GM21423 (cell line): ENCODE measurements around the gene GLIS1.

Experiments used
- ATAC-seq: cut with Tn5 transposase; IDR thresholded peaks from one replicate; pipeline ENCODE4 v1.9.1; 2021; ENCODE audit warnings: mild to moderate bottlenecking, moderate library complexity; ENCODE audit not compliant: unreplicated experiment

Gene GLIS1

DNA sequence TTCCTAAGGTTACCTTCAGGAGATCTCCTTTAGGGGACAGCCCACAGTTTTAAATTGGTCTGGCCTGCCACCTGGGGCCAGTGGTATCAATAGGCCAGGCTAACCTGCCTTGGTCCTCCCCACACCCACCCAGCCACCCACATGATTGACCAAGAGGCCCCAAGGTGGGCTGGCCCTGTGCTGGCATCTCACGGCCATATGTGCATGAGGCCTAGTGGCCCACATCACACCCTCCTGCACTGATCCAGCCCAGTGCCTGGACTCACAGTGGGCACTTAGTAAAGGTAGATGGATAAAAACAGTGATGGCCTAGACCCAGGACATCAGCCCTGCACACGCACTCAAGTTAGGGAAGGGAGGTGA, 197.7 kb downstream of the GLIS1 start:
- no peak for ATAC-seq

DNA sequence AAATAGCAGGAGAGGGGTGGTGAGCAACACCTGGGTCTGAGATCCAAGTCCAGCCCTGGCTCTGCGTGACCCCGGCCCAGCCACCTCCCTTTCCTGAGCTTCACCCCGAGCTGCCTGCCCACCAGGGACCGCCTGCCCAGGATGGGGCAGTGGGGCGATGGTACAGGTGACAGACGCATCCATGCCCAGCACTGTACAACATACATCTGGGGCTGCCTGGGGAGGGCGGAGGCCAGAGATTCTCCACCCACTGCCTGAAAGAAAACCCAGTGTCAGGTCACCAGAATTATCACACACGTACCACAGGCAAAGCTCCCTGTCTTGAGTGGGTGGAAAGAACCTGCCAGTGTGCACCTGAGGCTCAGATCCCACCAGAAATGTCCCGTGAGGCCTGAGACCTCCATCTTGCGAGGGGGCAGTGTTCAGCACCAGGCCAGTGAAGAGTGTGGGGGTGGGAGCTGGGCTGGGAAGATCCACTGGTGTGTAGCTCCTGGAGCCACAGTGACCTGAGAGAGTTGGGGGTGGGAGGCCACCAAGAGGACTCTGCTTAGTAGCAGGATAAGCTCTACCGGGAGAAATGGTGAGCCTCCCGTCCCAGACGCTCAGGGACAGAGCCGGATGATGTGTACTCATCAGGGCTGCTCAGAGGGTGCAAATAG, 198.2 kb downstream of the GLIS1 start:
- no peak for ATAC-seq

DNA sequence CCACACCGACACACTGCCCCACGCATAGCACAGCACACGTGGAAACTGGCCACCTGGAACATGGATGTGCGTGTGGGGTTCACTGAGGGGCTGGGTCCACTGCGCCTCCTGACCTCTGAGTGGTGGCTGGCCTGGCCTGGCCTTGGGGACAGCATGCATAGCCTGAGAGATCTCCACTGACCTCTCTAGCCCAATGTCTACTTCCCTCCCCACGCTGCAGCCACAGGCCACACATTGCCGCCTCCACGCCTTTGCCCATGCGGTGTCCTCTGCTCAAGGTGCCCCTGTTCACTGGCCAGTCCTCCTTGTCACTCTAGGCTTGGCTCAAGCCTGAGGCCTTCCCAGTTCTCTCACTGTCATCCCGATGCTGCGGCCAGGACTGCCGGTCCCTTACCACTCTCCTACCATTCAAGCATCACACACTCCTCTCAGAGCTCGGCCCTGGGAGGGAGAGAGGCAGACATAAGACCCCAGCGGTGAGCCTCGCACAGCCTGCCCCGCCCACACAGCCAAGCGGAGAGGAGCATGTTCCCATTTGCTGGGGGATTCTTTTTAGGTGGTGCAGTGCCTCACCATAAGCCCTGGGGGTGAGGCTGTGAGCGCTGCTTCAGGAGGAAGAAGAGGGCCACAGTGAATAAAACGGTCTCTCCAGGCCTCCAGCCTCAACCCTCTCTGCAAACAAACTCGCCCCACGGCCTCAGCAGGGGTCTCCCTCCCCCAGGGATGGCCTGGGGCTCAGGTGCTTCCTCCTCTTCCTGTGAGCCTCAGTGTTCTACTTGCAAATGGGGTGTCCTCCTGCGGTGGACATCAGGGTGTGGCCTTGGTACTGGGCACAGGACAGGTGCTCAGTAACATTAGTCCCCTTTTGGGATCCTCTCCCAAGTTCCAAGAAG, 199.0 kb downstream of the GLIS1 start:
- no peak for ATAC-seq

DNA sequence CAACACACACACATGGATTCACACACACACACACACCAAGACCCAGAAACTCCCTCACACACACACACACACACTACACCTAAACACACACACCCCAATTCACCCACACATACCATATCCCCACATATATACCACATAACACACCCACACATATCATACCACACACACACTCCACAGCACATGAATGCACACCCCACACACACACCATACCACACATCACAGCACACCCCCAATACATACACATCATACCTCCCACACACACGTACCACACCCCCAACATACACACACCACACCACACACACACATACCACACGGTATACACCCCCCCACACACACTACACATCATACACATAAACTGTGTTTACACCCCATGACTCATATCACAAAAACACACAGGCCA, 199.7 kb downstream of the GLIS1 start:
- ATAC-seq: no peak

DNA sequence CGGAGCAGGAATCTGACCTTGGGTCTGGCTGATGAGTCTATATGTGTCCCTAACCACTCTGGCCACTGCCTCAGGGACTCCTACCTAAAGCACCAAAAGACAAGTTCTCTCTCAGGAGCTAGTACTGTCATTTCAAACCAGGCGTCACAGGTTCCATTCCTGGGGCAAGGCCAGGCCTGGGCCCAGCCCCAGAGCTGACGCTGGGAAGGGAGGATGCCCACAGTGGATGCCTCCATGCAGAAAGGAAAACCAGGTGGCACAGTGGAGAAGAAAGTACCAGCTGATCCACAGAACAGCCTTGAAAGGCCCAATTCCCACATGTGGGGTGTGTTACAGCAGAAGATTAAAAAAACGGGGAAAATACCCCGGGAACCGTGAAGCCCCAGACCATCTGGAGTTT, 202.4 kb downstream of the GLIS1 start:
- no peak for ATAC-seq

DNA sequence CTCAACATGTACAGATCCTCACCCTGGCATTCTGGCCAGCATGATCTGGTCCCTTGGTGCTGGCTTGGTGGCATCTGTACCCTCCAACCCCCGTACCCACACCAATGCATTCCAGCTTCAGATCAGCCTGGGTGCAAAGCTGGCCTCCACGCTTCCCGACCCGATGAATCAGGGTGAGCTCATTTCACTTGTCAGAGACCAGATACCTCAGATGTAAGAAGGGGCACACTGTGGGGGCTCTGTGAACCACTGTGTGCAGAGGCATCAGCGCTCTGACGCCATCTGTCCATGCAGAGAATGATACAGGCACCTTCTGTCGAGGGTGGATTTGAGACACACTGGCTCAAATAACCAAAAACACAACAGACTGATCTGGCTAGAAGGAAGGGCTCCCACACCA, 203.1 kb downstream of the GLIS1 start:
- ATAC-seq: no peak

DNA sequence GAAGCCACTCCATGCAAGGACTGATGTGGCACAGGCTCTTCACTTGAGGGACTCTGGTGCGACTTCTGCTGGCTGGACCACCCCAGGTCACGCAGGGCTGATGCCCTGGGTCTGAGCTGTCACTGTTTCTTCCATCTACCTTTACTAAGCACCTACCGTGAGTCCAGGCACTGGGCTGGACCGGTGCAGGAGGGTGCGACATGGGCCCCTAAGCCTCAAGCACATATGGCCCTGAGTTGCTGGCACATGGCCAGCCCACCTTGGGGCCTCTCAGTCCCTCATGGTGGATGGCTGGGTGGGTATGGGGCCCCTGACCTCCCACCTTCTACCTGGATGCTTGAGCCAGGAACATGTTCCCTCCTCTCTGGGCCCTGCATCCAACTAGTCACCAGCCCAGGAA, 203.7 kb downstream of the GLIS1 start:
- ATAC-seq: no peak

DNA sequence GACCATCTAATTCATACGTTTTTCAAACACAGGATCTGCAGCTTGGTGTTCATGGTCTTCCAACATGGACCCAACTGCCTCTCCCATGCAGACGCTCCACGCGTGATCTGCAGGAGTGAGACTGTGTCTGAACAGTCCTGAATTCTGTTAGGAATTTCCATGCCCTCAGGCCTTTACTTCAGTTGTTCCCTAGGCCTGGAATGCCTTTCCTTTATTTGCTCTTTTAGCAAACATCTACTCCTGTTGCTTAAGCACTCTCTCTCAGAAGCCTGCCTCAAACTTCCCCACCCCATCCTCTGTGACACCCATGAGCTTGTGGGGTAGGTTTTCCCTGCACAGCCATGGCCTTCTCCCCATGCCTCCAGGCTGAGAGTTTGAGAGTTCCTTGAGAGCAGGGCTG, 206.1 kb downstream of the GLIS1 start:
- no peak for ATAC-seq

DNA sequence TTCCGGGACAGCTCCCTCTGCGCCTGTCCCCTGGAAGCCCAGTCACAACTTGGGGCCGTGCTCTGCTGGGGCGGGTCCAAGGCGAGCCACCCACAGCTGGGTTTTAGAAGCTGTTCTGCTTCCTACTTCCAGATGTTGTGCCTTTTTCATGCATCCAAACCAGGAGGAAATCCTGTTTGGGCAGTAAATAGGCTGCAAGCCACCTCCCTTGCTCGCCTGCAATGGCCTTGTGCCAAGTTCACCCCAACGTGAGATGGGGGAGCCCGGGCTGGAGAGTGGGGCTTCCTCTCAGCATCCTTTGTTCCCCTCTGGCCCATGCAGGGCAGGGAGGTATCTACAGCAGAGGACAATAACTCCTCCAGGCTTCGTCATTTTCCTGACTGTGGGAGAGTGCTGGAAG, 206.6 kb downstream of the GLIS1 start:
- ATAC-seq: no peak

DNA sequence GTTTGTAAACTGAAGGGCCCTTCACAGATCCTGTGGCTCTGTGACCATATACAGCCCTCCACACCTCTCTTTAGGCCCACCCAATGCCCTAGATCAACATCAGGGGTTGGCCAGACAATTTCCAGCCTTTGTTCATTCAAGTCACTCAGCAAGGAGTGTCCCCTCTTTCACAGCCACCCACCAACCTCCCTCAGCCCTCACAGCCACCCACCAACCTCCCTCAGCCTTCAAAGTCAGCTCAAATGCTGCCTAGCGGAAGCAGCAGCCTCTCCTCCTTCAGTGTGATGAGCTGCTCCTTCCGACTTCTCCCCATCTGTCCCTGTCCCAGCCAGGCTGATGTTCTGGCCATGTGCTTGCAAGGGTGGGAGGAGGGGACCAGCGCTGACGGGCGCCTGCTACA, 208.4 kb downstream of the GLIS1 start:
- no peak for ATAC-seq

DNA sequence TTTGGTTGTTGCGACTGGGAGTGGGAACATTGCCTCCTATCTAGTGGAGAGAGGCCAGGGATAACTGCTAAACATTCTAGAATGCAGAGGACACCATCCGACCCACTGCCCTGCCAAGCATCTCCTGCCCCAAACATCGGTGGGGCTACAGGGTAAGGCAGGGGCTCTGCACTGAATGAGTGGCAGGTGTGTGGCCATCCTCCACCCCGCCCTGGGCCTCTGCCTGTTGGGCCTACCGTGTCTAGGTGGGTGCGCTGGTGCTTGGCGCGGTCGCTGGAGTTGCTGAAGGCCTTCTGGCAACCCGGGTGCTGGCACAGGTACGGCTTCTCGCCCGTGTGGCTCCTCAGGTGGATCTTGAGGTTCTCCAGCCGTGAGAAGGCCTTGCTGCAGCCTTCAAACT, 209.4 kb downstream of the GLIS1 start:
- no peak for ATAC-seq

DNA sequence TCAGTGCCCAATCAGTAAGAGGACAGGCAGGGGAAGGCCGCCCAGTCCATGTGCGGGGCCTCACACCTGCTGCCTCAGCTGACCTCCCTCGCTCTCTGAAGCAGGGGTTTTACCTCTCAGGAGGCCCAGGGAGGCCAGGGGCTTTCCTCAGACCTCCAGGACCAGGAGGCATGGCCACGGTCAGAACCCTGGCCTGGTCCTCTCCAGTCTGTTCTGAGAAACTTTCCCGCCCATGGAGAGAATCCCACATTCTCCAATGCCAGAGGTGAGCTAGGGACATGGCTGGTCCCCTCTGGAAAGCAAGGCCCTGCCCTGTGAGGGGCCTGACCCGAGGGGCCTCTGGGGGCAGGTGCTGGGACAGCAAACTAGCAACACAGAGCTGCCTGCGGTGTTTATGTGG, 211.6 kb downstream of the GLIS1 start:
- no peak for ATAC-seq

DNA sequence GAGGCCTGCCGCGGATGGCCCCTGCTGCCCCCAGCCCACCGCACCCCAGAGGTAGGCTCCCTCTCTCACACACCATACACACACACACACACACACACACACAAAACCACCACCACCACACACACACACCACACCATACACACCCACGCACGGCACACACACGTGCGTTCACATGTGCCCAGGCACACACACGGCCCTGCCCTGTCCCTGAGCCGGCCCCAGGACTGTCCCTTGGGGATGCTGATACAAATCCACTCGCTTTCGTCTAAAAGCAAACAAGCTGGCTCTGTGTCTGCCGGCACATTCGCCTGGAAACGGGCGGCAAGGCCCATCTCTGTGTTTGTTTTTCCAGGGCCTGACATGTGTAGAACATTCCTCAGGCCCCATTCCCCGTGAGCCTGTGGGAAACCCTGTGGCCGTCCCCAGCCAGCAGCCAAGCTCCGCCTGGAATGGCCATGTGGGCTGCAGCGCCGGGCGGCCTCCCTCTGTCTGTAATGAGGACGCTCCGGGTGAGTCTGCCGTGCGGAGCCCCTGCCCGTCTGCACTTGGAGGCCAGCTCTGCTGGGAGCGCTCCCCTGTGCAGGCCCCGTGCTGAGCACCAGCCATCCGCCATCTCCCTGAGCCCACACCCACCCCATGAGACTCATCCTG, 212.4 kb downstream of the GLIS1 start:
- no peak for ATAC-seq

DNA sequence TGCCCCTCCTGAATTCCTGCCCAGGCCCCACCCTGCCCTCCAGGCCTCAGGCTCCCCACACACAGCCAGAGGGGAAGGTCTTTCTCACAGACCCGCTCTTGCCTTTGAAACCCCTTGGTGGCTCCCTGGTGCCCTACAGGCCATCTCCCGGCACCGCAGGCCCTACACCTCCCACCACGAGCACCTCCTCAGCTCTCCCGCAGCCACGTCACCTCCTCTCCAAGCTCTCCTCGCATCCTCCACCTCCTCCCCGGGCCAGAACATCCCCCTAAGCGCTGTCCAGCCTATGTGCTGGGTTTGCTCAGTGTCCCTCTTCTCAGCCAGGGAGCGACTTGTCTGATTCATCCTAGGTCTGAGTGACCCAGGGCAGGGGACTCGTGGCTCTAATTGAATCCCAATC, 213.4 kb downstream of the GLIS1 start:
- no peak for ATAC-seq

DNA sequence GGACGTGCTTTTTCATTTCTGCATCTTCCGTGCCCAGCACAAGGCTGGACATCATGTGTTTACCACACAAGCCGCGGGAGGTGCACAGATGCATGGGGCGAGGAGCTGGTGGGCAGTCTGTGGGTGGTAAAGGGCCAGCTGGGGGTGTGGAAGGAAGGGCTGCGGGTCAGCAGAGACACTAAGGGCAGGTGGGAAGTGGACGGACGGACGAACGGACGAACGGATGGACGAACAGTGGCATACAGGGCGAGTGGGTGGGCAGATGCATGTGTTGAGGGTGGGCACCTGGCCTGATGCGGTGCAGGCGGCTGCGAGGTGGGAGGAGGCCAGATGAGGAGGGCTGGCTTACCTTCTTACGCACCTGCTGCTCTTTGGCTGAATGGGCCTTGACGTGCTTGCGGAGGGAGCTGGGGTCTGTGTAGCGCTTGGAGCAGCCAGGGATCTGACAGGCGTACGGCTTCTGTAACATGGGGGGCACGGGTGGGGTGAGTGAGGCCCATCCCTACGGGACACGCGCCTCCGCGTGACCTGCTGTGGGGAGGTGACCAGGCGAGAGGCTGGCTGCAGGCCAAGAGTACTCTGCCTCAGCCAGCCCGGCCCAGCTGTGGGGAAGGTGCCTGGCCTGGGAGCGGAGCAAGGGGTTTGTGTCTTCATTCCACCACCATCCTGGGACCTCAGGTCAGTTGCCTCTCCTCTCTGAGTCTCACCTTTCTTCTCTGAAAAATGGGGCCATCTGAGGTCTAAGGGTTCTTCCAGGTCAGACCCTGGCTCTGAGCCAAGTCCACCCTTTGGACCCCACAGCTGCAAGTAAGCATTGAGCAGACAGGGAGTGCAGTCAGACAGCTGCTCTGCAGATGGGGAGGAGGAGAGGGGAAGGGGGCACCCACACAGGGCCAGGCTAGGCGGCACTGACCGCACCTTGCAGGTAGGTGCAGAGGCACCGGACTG, 214.3 kb downstream of the GLIS1 start:
- no peak for ATAC-seq

DNA sequence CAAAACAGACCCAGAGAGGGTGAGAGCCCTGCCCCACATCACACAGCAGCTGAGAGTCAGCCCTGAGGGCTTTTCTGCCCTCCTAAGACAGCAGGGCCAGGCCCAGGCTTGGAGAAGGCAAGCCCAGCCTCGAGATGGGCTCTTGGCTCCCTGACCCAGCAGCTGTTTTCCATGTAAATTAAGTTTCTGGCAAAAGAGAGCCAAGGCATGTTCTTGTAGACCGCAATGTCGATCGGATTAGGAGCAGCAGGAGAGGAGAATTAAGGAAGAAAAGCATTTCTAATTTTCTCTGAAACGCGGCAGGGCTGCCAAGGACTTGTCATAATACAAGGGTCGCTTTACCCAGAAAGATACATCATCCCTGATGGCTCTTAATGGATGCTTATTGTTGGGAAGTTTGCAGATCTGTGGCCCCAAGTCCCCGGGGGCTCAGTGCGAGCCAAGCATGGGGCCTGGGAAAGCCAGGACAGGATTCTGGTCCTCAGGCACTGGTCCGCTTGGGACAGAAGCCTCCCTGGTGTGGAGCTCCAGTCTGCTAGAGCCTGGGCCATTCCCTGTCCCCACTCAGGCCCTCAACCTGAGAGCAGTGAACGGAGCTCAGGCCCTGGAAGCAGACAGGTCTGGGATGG, 216.9 kb downstream of the GLIS1 start:
- ATAC-seq: no peak

DNA sequence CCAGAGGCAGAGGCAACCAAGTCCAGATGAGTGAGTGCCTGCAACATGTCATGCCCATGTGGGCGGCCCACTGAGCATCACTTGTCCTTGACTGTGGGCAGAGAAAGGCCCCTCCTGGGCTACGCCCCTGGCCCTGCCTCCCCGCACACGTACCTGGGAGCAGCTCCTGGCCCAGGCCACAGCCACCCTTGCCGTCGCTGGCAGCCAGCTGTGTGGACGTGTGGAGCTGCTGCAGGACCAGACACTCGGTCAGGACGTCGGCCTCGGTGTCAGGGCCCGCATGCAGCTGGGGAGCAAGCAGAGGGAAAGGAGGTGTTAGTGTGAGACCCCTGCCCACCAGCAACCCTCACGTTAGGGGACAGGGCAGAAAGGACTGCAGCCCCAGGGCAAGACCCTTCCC, 218.5 kb downstream of the GLIS1 start:
- no peak for ATAC-seq

DNA sequence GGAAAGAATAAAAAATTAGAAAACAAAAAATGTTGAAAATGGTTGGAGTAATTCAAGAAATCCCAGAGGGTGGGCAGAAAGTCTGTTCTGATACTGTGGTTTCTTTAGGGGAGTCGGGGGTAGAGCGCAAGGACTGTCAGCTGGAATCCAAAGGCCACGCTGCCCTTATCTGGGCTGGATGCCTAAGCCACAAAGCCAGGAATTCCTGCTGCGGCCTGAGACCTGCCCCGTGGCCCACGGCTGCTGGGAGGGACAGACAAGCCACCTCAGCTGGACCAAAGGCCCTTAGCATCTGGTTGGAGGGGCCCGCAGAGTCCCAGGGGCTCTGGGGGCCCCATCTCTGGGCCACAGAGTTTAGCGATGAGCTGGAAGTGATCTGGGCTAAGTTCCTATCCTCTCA, 219.5 kb downstream of the GLIS1 start:
- no peak for ATAC-seq

DNA sequence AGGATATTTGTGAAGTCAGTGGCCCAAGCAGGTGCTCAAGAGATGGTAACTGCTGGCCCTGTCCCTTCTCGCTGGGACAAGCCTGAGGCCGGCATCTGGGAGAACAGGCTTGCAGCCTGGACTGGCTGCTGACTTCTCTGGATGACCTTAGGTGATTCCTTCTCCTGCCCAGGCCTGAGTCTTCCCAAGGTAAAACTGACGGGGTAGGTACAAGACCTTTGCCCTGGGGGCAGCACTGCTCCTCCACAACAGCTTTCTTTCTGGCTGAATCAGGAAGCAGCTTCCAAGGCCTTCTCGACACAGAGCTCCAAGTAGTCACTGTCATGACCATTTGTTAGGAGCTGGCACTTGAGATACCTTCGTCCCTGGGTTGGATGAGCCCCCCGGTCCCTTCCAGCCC, 220.2 kb downstream of the GLIS1 start:
- ATAC-seq: no peak

DNA sequence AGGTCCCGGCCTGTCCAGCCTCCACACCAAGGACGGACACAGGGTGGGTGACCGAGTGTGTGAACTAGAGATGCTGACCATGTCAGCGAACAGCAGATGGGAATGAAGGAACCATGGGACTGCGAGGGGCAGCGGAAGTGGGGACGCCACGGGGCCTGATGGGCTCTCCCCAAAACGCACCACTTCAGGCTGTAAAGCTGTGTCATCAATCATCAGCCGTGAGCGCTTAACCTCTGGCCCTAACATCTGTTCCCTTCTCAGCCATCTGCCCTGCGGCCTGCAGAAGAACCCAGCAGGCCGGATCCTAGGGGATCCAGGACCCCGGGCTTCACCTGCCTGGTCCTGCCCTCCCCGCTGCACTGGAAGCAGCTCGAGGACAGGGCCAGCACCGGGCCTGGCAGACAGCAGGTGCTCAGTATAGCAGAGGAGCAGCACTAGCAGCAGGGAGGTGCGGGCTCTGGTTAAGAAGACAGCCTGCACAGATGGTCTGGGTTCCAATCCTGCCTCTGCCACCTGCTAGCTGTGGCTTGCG, 221.1 kb downstream of the GLIS1 start:
- ATAC-seq: no peak
